Esophagus squamous epithelium (tissue), 4 donors: Measurements from ENCODE around the gene SLC6A7.

Experiments
- CTCF ChIP-seq, 6 experiments: fragments of 450-650 bp in 4 of 6; fragments of 200-600 bp in 2 of 6; sonication (generic) in 2 of 6; IDR thresholded peaks; one replicate each; pipeline ENCODE4 v1.5.1; 2016 to 2019; ENCODE audit warnings: antibody characterized with exemption in 6 of 6, mild to moderate bottlenecking in 4 of 6, moderate library complexity in 4 of 6
- POLR2A ChIP-seq, 4 donors: fragments of 450-650 bp; IDR thresholded peaks; one replicate each; pipeline ENCODE4 v1.6.1; 2017; ENCODE audit warnings: antibody characterized with exemption in 4 of 4, mild to moderate bottlenecking in 4 of 4, moderate library complexity in 3 of 4

DNA sequence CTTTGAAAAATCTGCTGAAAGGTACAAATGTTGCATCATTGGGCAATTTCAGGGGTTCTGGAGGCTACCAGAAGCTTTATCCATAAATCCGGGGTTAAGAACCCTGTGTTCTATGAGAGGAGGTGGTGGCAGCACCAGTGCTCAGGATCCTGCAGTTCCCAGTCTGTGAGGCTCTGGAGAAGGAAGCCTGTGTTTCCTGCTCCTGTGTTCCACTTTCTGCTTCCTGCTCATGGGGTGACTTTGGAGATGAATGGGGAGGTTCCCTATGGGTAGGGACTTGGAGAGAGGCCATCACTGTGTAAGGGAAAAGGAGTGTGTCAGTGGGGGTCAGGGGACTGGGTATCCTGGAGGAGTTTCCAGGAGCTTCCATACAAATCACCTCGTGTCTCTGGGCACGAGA, 21.0 kb upstream of the SLC6A7 start:
- no peak for TF ChIP-seq CTCF (IDR thresholded peaks at IDR 0.05)
- TF ChIP-seq POLR2A (IDR thresholded peaks at IDR 0.05) = no peak
